GM12878 (cell line): Measurements from ENCODE around the gene LHX2. TPM values are rescaled to one million over a fixed set of nuclear protein-coding genes. Genes with fewer than 3 reads are reported as not detected.

ENCODE experiments used
- ATAC-seq: fragments of 200-7000 bp; cut with Tn5 transposase; 3 replicates; pipeline ENCODE4 v1.9.1; 2020; ENCODE audit warnings: mild to moderate bottlenecking, moderate library complexity
- BruUV-seq: library from RNA; stranded (reverse); fragments of 400-500 nt; replicated peaks from 2 replicates; lab custom pipeline; 2021; lab: Mats Ljungman, UMichigan
- CTCF ChIA-PET: fragments of 300-600 bp; sonication (Branson Sonifier 250); formaldehyde crosslinking; extraction: SDS; loops from one replicate; lab custom pipeline; 2021; ENCODE audit warnings: inconsistent platforms; lab: Yijun Ruan, JAX
- POLR2A ChIA-PET: fragments of 350-600 bp; formaldehyde crosslinking; extraction: SDS; loops from one replicate; lab custom pipeline; 2021; ENCODE audit warnings: inconsistent platforms; lab: Charles Lee
- RAD21 ChIA-PET: fragments of 300-600 bp; sonication (Branson Sonifier 250); formaldehyde crosslinking; loops from one replicate; lab custom pipeline; 2023; ENCODE audit warnings: antibody characterized with exemption; ENCODE audit not compliant: unreplicated experiment; lab: Charles Lee
- SMC1A ChIA-PET: fragments of 300-600 bp; sonication (Branson Sonifier 250); formaldehyde crosslinking; loops from one replicate; lab custom pipeline; 2023; ENCODE audit not compliant: unreplicated experiment, uncharacterized antibody; lab: Charles Lee
- DNase-seq: peaks from one replicate; pipeline ENCODE4 v3.0.0-alpha.2; 2011; ENCODE audit warnings: low read depth, low spot score
- FAIRE-seq: peaks from 3 replicates; lab custom pipeline; 2011; peaks lifted over from hg19 to GRCh38; lab: Jason Lieb, UNC
- H2AFZ ChIP-seq: 2 replicates; pipeline ENCODE4 v1.6.0; 2011; ENCODE audit warnings: low read depth, low read length, control low read depth; ENCODE audit not compliant: control insufficient read depth
- H3K27ac ChIP-seq: 2 replicates; pipeline ENCODE4 v1.5.1; 2011; ENCODE audit warnings: control low read depth; ENCODE audit not compliant: control insufficient read depth, insufficient read depth
- H3K27me3 ChIP-seq, 2 experiments: replicated peaks in 1 of 2; 2 replicates each; pipeline versions ENCODE4 v1.6.0 to v1.6.1; 2011; ENCODE audit warnings: low read length in 1 of 2; ENCODE audit not compliant: control insufficient read depth in 2 of 2, insufficient read depth in 2 of 2
- H3K36me3 ChIP-seq, 2 experiments: 2 replicates each; pipeline ENCODE4 v1.5.1; 2011; ENCODE audit warnings: low read length in 1 of 2; ENCODE audit not compliant: control insufficient read depth in 2 of 2, insufficient read depth in 2 of 2
- H3K4me1 ChIP-seq: 2 replicates; pipeline ENCODE4 v1.6.1; 2011; ENCODE audit warnings: mild to moderate bottlenecking, low read length, moderate library complexity, mixed read lengths; ENCODE audit not compliant: control insufficient read depth, insufficient read depth
- H3K4me2 ChIP-seq: 2 replicates; pipeline ENCODE4 v1.6.0; 2011; ENCODE audit warnings: control low read depth; ENCODE audit not compliant: control insufficient read depth, insufficient read depth
- H3K4me3 ChIP-seq: fragments of 200-600 bp; sonication (generic); 2 replicates; pipeline ENCODE4 v1.5.1; 2016
- H3K79me2 ChIP-seq: 2 replicates; pipeline ENCODE4 v1.6.0; 2011; ENCODE audit warnings: low read length; ENCODE audit not compliant: control insufficient read depth, insufficient read depth
- H3K9ac ChIP-seq: 2 replicates; pipeline ENCODE4 v1.8.0; 2011; ENCODE audit warnings: low read length, control low read depth, mixed read lengths; ENCODE audit not compliant: control insufficient read depth, insufficient read depth
- H3K9me3 ChIP-seq: replicated peaks from 3 replicates; pipeline ENCODE4 v1.5.1; 2011; ENCODE audit warnings: mild to moderate bottlenecking, low read length; ENCODE audit not compliant: control insufficient read depth, insufficient read depth
- H4K20me1 ChIP-seq: 2 replicates; pipeline ENCODE4 v1.6.0; 2011; ENCODE audit not compliant: control insufficient read depth, insufficient read depth
- GATAD2B ChIP-seq: fragments of 450-650 bp; conservative IDR thresholded peaks from 2 replicates; pipeline ENCODE4 v1.6.1; 2017; ENCODE audit warnings: low read depth, mild to moderate bottlenecking, moderate library complexity
- RAD21 ChIP-seq: IDR thresholded peaks from 2 replicates; pipeline ENCODE4 v1.6.1; 2011; ENCODE audit warnings: mild to moderate bottlenecking, low read depth, low read length, moderate library complexity; ENCODE audit not compliant: insufficient read depth
- ZNF217 ChIP-seq: fragments of 450-650 bp; IDR thresholded peaks from 2 replicates; pipeline ENCODE4 v1.6.1; 2017; ENCODE audit warnings: antibody characterized with exemption, mild to moderate bottlenecking
- WGBS: methylation state at CpG from one replicate; pipeline ENCODE4 v1.1.6; 2016; ENCODE audit warnings: low lambda C conversion rate; ENCODE audit not compliant: insufficient replicate concordance, insufficient coverage; ENCODE audit errors: missing lambda C conversion rate; 5-methylcytosine and 5-hydroxymethylcytosine counted together
- in situ Hi-C: fragments of 300-500 bp; cut with MboI; formaldehyde crosslinking; loops from 9 replicates; pipeline ENCODE4 v1.14.3; 2018; ENCODE audit warnings: mixed read lengths
- intact Hi-C: fragments of 100-400 bp; cut with micrococcal nuclease; formaldehyde crosslinking; loops from one replicate; pipeline ENCODE4 v1.14.2; 2022; ENCODE audit not compliant: unreplicated experiment
- polyA plus RNA-seq, 11 experiments: library from polyadenylated mRNA; depleted of rRNA in 4 of 11; unstranded in 6 of 11; stranded (reverse) in 5 of 11; fragments of >200 nt; fragmentation: Nextera tagmentation in 4 of 11; fragmentation: Illumina TruSeq in 1 of 11; extraction: Ambion mirVana in 4 of 11; extraction: Trizol in 1 of 11; gene quantifications; 1 replicate in 1 of 11; 2 replicates in 10 of 11; pipeline versions ENCODE4 v1.2.1 to v1.2.3, GENCODE V29; 2011 to 2016; ENCODE audit warnings: inconsistent platforms in 2 of 11, missing spikeins in 2 of 11, low read depth in 1 of 11
- total RNA-seq, 4 experiments: library from RNA; depleted of rRNA in 3 of 4; stranded (reverse); fragments of >200 nt in 3 of 4; fragmentation: Illumina TruSeq in 1 of 4; extraction: Trizol in 1 of 4; gene quantifications; 2 replicates each; pipeline versions ENCODE4 v1.2.1 to v1.2.3, GENCODE V29; 2013 to 2021

LHX2 gene
- total and polyA plus RNA-seq, 10 of the 15 experiments (the other 5 are each of a cell fraction or from before 2014, with no cell fraction given): 0.82 to 69.8 (median 5.3) TPM

DNA sequence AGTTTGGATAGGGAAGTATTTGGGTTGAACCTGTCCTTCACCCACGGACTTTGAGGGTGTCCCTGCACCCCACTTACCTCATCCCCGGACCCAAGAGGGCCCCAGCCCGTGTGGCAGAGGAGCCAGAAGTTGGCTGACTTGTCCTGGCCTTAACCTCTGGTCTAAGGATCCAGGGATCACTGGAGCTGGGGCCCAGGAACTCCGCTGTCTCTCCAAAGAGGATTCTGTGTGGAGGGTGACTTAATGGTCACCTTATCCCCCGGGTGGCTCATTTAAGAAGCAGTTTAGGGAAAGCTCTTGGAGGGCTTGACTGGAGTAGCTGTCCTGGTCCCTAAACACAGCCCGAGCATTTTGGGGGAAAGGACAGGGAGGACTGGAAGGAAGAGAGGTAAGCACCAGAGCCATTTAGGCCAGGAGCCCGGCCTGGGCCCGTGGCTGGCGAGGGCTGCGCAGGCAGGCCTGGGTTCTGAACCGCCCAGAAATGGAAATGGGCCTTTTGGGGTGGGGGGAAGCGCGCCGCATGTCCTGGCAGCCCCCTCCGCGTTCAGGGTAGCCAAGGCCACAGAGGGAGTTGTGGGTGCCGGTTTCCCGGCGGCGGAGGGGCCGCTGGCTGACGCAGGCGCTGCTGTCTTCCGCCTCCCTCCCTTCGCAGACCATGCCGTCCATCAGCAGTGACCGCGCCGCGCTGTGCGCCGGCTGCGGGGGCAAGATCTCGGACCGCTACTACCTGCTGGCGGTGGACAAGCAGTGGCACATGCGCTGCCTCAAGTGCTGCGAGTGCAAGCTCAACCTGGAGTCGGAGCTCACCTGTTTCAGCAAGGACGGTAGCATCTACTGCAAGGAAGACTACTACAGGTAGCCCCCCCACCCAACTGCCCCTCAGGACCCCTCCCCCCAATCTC lies 2.0 kb downstream of the LHX2 start:
- Histone ChIP-seq H3K79me2 (no peaks in the 10 kb centered on the region; the same call in 1 of the 2 replicates), H2AFZ (no peak overlapping the region), H3K9ac (no peak overlapping the region), H3K4me2 (no peak overlapping the region; the same call in 1 of the 2 replicates), H3K4me3 (no peak overlapping the region), H3K9me3 (no peaks in the 10 kb centered on the region; the same call in 2 of the 3 replicates), H4K20me1 (0 out of 2 replicates have a peak, but pooled peaks cover 4% of the 10 kb centered on the region), H3K27me3 (peaks cover 0 to 60% of the 10 kb centered on the region in 2 experiments; a peak in 2 of 4 replicates), H3K36me3 (peaks cover 0 to 1% of the 10 kb centered on the region in 2 experiments; a peak in 1 of 4 replicates), H3K27ac (no peak overlapping the region), H3K4me1 (peaks cover 18% of the 10 kb centered on the region)
- ATAC-seq: no peak
- POLR2A ChIA-PET: interaction anchor here (0.6 to 1.4 kb wide), 6 partner anchors 11 to 251 kb away, joined by 3 to 7 read pairs (median 4); no protein-coding TSS in a partner anchor
- no peak for FAIRE-seq
- BruUV-seq: no TSS peak
- CTCF ChIA-PET: interaction anchor here (3.1 kb wide), 1 partner anchor 26 kb away, joined by 11 read pairs; no protein-coding TSS in a partner anchor
- in situ Hi-C loops: no loop called here
- DNase-seq: no peak
- 27% methylated on average over 35 of the region's 40 CpGs for WGBS
- RAD21 ChIA-PET: interaction anchor here (0.7 to 4.3 kb wide), 5 partner anchors 9 to 244 kb away, joined by 3 to 17 read pairs (median 4); no protein-coding TSS in a partner anchor
- 0 out of 2 replicates have a peak, but pooled peaks have one; percentile 22 for TF ChIP-seq GATAD2B
- TF ChIP-seq ZNF217: no peak
- TF ChIP-seq RAD21: 0 out of 2 replicates have a peak, but pooled peaks have one; percentile 4
- intact Hi-C loops: no loop called here
- SMC1A ChIA-PET: interaction anchor here (0.7 to 2.0 kb wide), 5 partner anchors 9 to 304 kb away, joined by 3 to 14 read pairs (median 4); no protein-coding TSS in a partner anchor
